GM10266 (cell line): ENCODE measurements around the gene TSTD2.
A peak's percentile ranks its signal among the peaks of the same experiment; 100 is the strongest.

Experiments used
- DNase-seq: peaks from one replicate; pipeline ENCODE4 v3.0.0; 2012; ENCODE audit errors: extremely low spot score
- CTCF ChIP-seq: IDR thresholded peaks from 2 replicates; pipeline ENCODE4 v1.5.1; 2012; ENCODE audit warnings: mild to moderate bottlenecking, low read depth; ENCODE audit not compliant: control insufficient read depth, insufficient read depth; ENCODE audit errors: missing control alignments

The TSTD2 gene

GRCh38 chr9:97617939-97618416 lies 15.2 kb downstream of the TSTD2 start:
- TF ChIP-seq CTCF, result no peak
- peak; percentile 18 for DNase-seq

- TF ChIP-seq CTCF, result peak; percentile 73
- peak; percentile 50 for DNase-seq
These were observed 17.6 kb downstream of the TSTD2 start for GRCh38 chr9:97615439-97616072.

- DNase-seq, result no peak
- no peak for TF ChIP-seq CTCF
These were observed 28.1 kb downstream of the TSTD2 start for GRCh38 chr9:97604901-97605645.

GRCh38 chr9:97602430-97602829 lies 30.7 kb downstream of the TSTD2 start:
- DNase-seq, result no peak
- TF ChIP-seq CTCF, result no peak

GRCh38 chr9:97601228-97601898 lies 31.8 kb downstream of the TSTD2 start:
- no peak for DNase-seq
- TF ChIP-seq CTCF, result no peak

- no peak for DNase-seq
These were observed 32.5 kb downstream of the TSTD2 start for GRCh38 chr9:97600531-97601227.

More at GRCh38 chr9:97600531-97601227, 32.5 kb downstream of the TSTD2 start:
- TF ChIP-seq CTCF, result no peak
